SK-N-SH treated with all-trans-retinoic acid at 6 μM for 48 hours (cell line): ENCODE measurements around the gene KRTAP22-1.

Experiments
- ISL1 ChIP-seq: fragments of 250-450 bp; sonication (Bioruptor Pico); IDR thresholded peaks from 2 replicates; pipeline ENCODE4 v2.1.2; 2022; ENCODE audit warnings: mild to moderate bottlenecking, moderate library complexity
- OSR1 ChIP-seq: fragments of 250-450 bp; sonication (Bioruptor Pico); IDR thresholded peaks from 2 replicates; pipeline ENCODE4 v1.8.0; 2022; ENCODE audit warnings: moderate library complexity, mild to moderate bottlenecking, inconsistent platforms
- POU6F1 ChIP-seq: fragments of 250-450 bp; sonication (Bioruptor Pico); IDR thresholded peaks from 2 replicates; pipeline ENCODE4 v1.8.0; 2021; ENCODE audit warnings: low read depth, mild to moderate bottlenecking, moderate library complexity, borderline replicate concordance
- RARB ChIP-seq: fragments of 250-450 bp; sonication (Bioruptor Pico); IDR thresholded peaks from 2 replicates; pipeline ENCODE4 v1.8.0; 2021; ENCODE audit warnings: mild to moderate bottlenecking, moderate library complexity
- SNAI2 ChIP-seq: fragments of 250-450 bp; sonication (Bioruptor Pico); IDR thresholded peaks from 2 replicates; pipeline ENCODE4 v1.5.0; 2020; ENCODE audit warnings: mild to moderate bottlenecking, moderate library complexity
- ZC3H10 ChIP-seq: fragments of 250-450 bp; sonication (Bioruptor Pico); IDR thresholded peaks from 2 replicates; pipeline ENCODE4 v1.5.1; 2021; ENCODE audit warnings: mild to moderate bottlenecking, moderate library complexity
- ZFP30 ChIP-seq: fragments of 450-650 bp; formaldehyde crosslinking; IDR thresholded peaks from 2 replicates; pipeline ENCODE4 v1.5.0; 2022; ENCODE audit warnings: mild to moderate bottlenecking, moderate library complexity
- ZNF70 ChIP-seq: fragments of 450-650 bp; formaldehyde crosslinking; IDR thresholded peaks from 2 replicates; pipeline ENCODE4 v1.5.0; 2020; ENCODE audit warnings: mild to moderate bottlenecking, moderate library complexity
- ZNF8 ChIP-seq: fragments of 450-650 bp; formaldehyde crosslinking; IDR thresholded peaks from 2 replicates; pipeline ENCODE4 v1.5.0; 2020; ENCODE audit warnings: mild to moderate bottlenecking, moderate library complexity
- TF ChIP-seq, protein P1 (sequence below): fragments of 250-450 bp; sonication (Bioruptor Pico); IDR thresholded peaks from 2 replicates; pipeline ENCODE4 v1.5.1; 2020; ENCODE audit warnings: low read depth, mild to moderate bottlenecking, moderate library complexity
- TF ChIP-seq, protein P2 (sequence below): fragments of 250-450 bp; sonication (Bioruptor Pico); IDR thresholded peaks from 2 replicates; pipeline ENCODE4 v1.8.0; 2020; ENCODE audit warnings: mild to moderate bottlenecking, moderate library complexity, borderline replicate concordance
- TF ChIP-seq, protein P3 (sequence below): fragments of 250-450 bp; sonication (Bioruptor Pico); IDR thresholded peaks from 2 replicates; pipeline ENCODE4 v1.5.0; 2020; ENCODE audit warnings: mild to moderate bottlenecking, moderate library complexity

DNA sequence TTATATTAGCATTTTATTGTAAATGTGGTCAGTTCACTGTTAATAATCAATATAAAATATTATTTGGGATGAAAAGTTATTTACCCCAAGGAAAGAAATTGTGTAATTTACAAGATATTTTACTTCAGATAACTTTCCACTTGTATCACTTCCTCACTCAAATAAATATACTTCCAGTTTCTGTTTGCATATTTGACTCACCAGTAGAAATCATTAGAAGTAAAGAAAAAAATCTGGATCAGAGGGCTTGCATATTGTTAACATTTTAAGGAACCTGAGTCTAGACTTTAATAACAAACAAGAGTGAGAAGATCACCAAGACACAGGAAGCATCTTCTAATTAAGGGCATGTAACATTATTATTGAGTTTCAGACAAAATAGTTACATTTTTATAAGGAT lies 19.2 kb downstream of the KRTAP22-1 start:
- no peak for TF ChIP-seq ZFP30
- TF ChIP-seq, protein P1, sequence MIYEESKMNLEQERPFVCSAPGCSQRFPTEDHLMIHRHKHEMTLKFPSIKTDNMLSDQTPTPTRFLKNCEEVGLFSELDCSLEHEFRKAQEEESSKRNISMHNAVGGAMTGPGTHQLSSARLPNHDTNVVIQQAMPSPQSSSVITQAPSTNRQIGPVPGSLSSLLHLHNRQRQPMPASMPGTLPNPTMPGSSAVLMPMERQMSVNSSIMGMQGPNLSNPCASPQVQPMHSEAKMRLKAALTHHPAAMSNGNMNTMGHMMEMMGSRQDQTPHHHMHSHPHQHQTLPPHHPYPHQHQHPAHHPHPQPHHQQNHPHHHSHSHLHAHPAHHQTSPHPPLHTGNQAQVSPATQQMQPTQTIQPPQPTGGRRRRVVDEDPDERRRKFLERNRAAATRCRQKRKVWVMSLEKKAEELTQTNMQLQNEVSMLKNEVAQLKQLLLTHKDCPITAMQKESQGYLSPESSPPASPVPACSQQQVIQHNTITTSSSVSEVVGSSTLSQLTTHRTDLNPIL (CRISPR knock-in tag), result no peak
- TF ChIP-seq ZNF70, result no peak
- no peak for TF ChIP-seq ISL1
- no peak for TF ChIP-seq RARB
- TF ChIP-seq SNAI2 (CRISPR knock-in tag), result no peak
- TF ChIP-seq, protein P2, sequence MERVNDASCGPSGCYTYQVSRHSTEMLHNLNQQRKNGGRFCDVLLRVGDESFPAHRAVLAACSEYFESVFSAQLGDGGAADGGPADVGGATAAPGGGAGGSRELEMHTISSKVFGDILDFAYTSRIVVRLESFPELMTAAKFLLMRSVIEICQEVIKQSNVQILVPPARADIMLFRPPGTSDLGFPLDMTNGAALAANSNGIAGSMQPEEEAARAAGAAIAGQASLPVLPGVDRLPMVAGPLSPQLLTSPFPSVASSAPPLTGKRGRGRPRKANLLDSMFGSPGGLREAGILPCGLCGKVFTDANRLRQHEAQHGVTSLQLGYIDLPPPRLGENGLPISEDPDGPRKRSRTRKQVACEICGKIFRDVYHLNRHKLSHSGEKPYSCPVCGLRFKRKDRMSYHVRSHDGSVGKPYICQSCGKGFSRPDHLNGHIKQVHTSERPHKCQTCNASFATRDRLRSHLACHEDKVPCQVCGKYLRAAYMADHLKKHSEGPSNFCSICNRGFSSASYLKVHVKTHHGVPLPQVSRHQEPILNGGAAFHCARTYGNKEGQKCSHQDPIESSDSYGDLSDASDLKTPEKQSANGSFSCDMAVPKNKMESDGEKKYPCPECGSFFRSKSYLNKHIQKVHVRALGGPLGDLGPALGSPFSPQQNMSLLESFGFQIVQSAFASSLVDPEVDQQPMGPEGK (CRISPR knock-in tag), result no peak
- no peak for TF ChIP-seq OSR1 (CRISPR knock-in tag)
- TF ChIP-seq, protein P3, sequence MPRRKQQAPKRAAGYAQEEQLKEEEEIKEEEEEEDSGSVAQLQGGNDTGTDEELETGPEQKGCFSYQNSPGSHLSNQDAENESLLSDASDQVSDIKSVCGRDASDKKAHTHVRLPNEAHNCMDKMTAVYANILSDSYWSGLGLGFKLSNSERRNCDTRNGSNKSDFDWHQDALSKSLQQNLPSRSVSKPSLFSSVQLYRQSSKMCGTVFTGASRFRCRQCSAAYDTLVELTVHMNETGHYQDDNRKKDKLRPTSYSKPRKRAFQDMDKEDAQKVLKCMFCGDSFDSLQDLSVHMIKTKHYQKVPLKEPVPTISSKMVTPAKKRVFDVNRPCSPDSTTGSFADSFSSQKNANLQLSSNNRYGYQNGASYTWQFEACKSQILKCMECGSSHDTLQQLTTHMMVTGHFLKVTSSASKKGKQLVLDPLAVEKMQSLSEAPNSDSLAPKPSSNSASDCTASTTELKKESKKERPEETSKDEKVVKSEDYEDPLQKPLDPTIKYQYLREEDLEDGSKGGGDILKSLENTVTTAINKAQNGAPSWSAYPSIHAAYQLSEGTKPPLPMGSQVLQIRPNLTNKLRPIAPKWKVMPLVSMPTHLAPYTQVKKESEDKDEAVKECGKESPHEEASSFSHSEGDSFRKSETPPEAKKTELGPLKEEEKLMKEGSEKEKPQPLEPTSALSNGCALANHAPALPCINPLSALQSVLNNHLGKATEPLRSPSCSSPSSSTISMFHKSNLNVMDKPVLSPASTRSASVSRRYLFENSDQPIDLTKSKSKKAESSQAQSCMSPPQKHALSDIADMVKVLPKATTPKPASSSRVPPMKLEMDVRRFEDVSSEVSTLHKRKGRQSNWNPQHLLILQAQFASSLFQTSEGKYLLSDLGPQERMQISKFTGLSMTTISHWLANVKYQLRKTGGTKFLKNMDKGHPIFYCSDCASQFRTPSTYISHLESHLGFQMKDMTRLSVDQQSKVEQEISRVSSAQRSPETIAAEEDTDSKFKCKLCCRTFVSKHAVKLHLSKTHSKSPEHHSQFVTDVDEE (CRISPR knock-in tag), result no peak
- TF ChIP-seq ZNF8, result no peak
- no peak for TF ChIP-seq ZC3H10 (CRISPR knock-in tag)
- no peak for TF ChIP-seq POU6F1 (CRISPR knock-in tag)
